ENCODE data around the gene LYZL4. TPM values are rescaled to one million over a fixed set of nuclear protein-coding genes. Genes with fewer than 3 reads are reported as not detected.

Gene LYZL4
- total RNA-seq, result not detected in 2 replicates

GRCh38 chr3:42410370-42411131, at the start of gene LYZL4:
LYZL4 (minus strand) TSS chr3:42410610; CDS start chr3:42407251, 3,359 bp downstream.
- H3K9me3 Mint-ChIP-seq, result no peaks in the 10 kb centered on the region
- H3K27me3 Mint-ChIP-seq (ENCODE audit: low read depth), result peaks cover 8% of the 10 kb centered on the region
- no peak for DNase-seq (ENCODE audit: low spot score)
- H3K4me3 Mint-ChIP-seq (ENCODE audit: low read depth), result no peak within 1 kb of the TSS
- H3K27ac Mint-ChIP-seq, result no peak within 1 kb of the TSS
- no peaks in the 10 kb centered on the region for H3K4me1 Mint-ChIP-seq (ENCODE audit: low read depth)
- no peaks in the 10 kb centered on the region for H3K36me3 Mint-ChIP-seq (ENCODE audit: low read depth)
- intact Hi-C loops (cut with micrococcal nuclease), result no loop called here

GRCh38 chr3:42459151-42459550, 48.7 kb upstream of the LYZL4 start:
- no peaks in the 10 kb centered on the region for H3K9me3 Mint-ChIP-seq
- H3K4me3 Mint-ChIP-seq (ENCODE audit: low read depth), result no peak overlapping the region
- DNase-seq (ENCODE audit: low spot score), result no peak
- intact Hi-C loops (cut with micrococcal nuclease), result no loop called here
- no peak overlapping the region for H3K27ac Mint-ChIP-seq
- H3K4me1 Mint-ChIP-seq (ENCODE audit: low read depth), result no peaks in the 10 kb centered on the region
- peaks cover 4% of the 10 kb centered on the region for H3K27me3 Mint-ChIP-seq (ENCODE audit: low read depth)
- no peaks in the 10 kb centered on the region for H3K36me3 Mint-ChIP-seq (ENCODE audit: low read depth)

- Mint-ChIP-seq H3K9me3 (no peaks in the 10 kb centered on the region), H3K27me3 (ENCODE audit: low read depth) (peaks cover 4% of the 10 kb centered on the region), H3K27ac (no peak overlapping the region), H3K36me3 (ENCODE audit: low read depth) (no peaks in the 10 kb centered on the region), H3K4me1 (ENCODE audit: low read depth) (no peaks in the 10 kb centered on the region), H3K4me3 (ENCODE audit: low read depth) (no peak overlapping the region)
- intact Hi-C loops (cut with micrococcal nuclease), result no loop called here
- no peak for DNase-seq (ENCODE audit: low spot score)
Measured at GRCh38 chr3:42456211-42456610, 45.8 kb upstream of the LYZL4 start.

GRCh38 chr3:42451546-42452230, 41.3 kb upstream of the LYZL4 start:
- Mint-ChIP-seq H3K27ac (no peak overlapping the region), H3K4me3 (ENCODE audit: low read depth) (no peak overlapping the region), H3K9me3 (no peaks in the 10 kb centered on the region), H3K27me3 (ENCODE audit: low read depth) (peaks cover 5% of the 10 kb centered on the region), H3K36me3 (ENCODE audit: low read depth) (no peaks in the 10 kb centered on the region), H3K4me1 (ENCODE audit: low read depth) (no peaks in the 10 kb centered on the region)
- intact Hi-C loops (cut with micrococcal nuclease), result no loop called here
- DNase-seq (ENCODE audit: low spot score), result no peak

GRCh38 chr3:42451116-42451515, 40.7 kb upstream of the LYZL4 start:
- no peaks in the 10 kb centered on the region for H3K9me3 Mint-ChIP-seq
- no peak overlapping the region for H3K27ac Mint-ChIP-seq
- intact Hi-C loops (cut with micrococcal nuclease), result no loop called here
- H3K4me3 Mint-ChIP-seq (ENCODE audit: low read depth), result no peak overlapping the region
- no peaks in the 10 kb centered on the region for H3K4me1 Mint-ChIP-seq (ENCODE audit: low read depth)
- H3K27me3 Mint-ChIP-seq (ENCODE audit: low read depth), result peaks cover 3% of the 10 kb centered on the region
- no peaks in the 10 kb centered on the region for H3K36me3 Mint-ChIP-seq (ENCODE audit: low read depth)
- DNase-seq (ENCODE audit: low spot score), result no peak

- no peaks in the 10 kb centered on the region for H3K4me1 Mint-ChIP-seq (ENCODE audit: low read depth)
- no peaks in the 10 kb centered on the region for H3K36me3 Mint-ChIP-seq (ENCODE audit: low read depth)
- no peak overlapping the region for H3K4me3 Mint-ChIP-seq (ENCODE audit: low read depth)
Measured at GRCh38 chr3:42450567-42450966, 40.2 kb upstream of the LYZL4 start.

GRCh38 chr3:42447481-42447880, 37.1 kb upstream of the LYZL4 start:
- intact Hi-C loops (cut with micrococcal nuclease), result loop anchor here (10.0 kb wide), 1 partner anchor 553 kb away; no protein-coding TSS in a partner anchor
- no peaks in the 10 kb centered on the region for H3K36me3 Mint-ChIP-seq (ENCODE audit: low read depth)
- H3K27ac Mint-ChIP-seq, result no peak overlapping the region
- no peak overlapping the region for H3K4me3 Mint-ChIP-seq (ENCODE audit: low read depth)
- no peaks in the 10 kb centered on the region for H3K9me3 Mint-ChIP-seq
- peaks cover 2% of the 10 kb centered on the region for H3K27me3 Mint-ChIP-seq (ENCODE audit: low read depth)
- no peaks in the 10 kb centered on the region for H3K4me1 Mint-ChIP-seq (ENCODE audit: low read depth)
- DNase-seq (ENCODE audit: low spot score), result no peak

More at GRCh38 chr3:42450567-42450966, 40.2 kb upstream of the LYZL4 start:
- intact Hi-C loops (cut with micrococcal nuclease), result no loop called here
- Mint-ChIP-seq H3K27me3 (ENCODE audit: low read depth) (peaks cover 2% of the 10 kb centered on the region), H3K9me3 (no peaks in the 10 kb centered on the region), H3K27ac (no peak overlapping the region)
- DNase-seq (ENCODE audit: low spot score), result no peak

- Mint-ChIP-seq H3K27me3 (ENCODE audit: low read depth) (peaks cover 2% of the 10 kb centered on the region), H3K9me3 (no peaks in the 10 kb centered on the region)
Measured at GRCh38 chr3:42446111-42447050, 36.0 kb upstream of the LYZL4 start.

GRCh38 chr3:42443819-42444436, 33.5 kb upstream of the LYZL4 start:
- intact Hi-C loops (cut with micrococcal nuclease), result loop anchor here (1.0 to 10.0 kb wide), 3 partner anchors 197 to 549 kb away; no protein-coding TSS in a partner anchor
- peaks cover 2% of the 10 kb centered on the region for H3K27me3 Mint-ChIP-seq (ENCODE audit: low read depth)

More at GRCh38 chr3:42446111-42447050, 36.0 kb upstream of the LYZL4 start:
- H3K4me3 Mint-ChIP-seq (ENCODE audit: low read depth), result no peak overlapping the region
- intact Hi-C loops (cut with micrococcal nuclease), result loop anchor here (10.0 kb wide), 1 partner anchor 552 kb away; no protein-coding TSS in a partner anchor
- no peak for DNase-seq (ENCODE audit: low spot score)
- no peak overlapping the region for H3K27ac Mint-ChIP-seq
- no peaks in the 10 kb centered on the region for H3K36me3 Mint-ChIP-seq (ENCODE audit: low read depth)
- H3K4me1 Mint-ChIP-seq (ENCODE audit: low read depth), result no peaks in the 10 kb centered on the region

GRCh38 chr3:42443292-42443691, 32.9 kb upstream of the LYZL4 start:
- Mint-ChIP-seq H3K27ac (no peak overlapping the region), H3K4me1 (ENCODE audit: low read depth) (no peaks in the 10 kb centered on the region), H3K4me3 (ENCODE audit: low read depth) (no peak overlapping the region), H3K27me3 (ENCODE audit: low read depth) (peaks cover under 1% of the 10 kb centered on the region), H3K9me3 (no peaks in the 10 kb centered on the region), H3K36me3 (ENCODE audit: low read depth) (no peaks in the 10 kb centered on the region)
- DNase-seq (ENCODE audit: low spot score), result no peak
- intact Hi-C loops (cut with micrococcal nuclease), result loop anchor here (1.0 to 10.0 kb wide), 3 partner anchors 196 to 548 kb away; no protein-coding TSS in a partner anchor

More at GRCh38 chr3:42443819-42444436, 33.5 kb upstream of the LYZL4 start:
- H3K4me3 Mint-ChIP-seq (ENCODE audit: low read depth), result no peak overlapping the region
- no peaks in the 10 kb centered on the region for H3K9me3 Mint-ChIP-seq
- no peaks in the 10 kb centered on the region for H3K4me1 Mint-ChIP-seq (ENCODE audit: low read depth)
- DNase-seq (ENCODE audit: low spot score), result peak; percentile 52
- no peaks in the 10 kb centered on the region for H3K36me3 Mint-ChIP-seq (ENCODE audit: low read depth)
- no peak overlapping the region for H3K27ac Mint-ChIP-seq

- Mint-ChIP-seq H3K9me3 (no peaks in the 10 kb centered on the region), H3K4me1 (ENCODE audit: low read depth) (no peaks in the 10 kb centered on the region), H3K36me3 (ENCODE audit: low read depth) (no peaks in the 10 kb centered on the region), H3K27me3 (ENCODE audit: low read depth) (no peaks in the 10 kb centered on the region), H3K27ac (no peak overlapping the region), H3K4me3 (ENCODE audit: low read depth) (no peak overlapping the region)
- no peak for DNase-seq (ENCODE audit: low spot score)
- intact Hi-C loops (cut with micrococcal nuclease), result loop anchor here (1.0 to 10.0 kb wide), 3 partner anchors 195 to 548 kb away; no protein-coding TSS in a partner anchor
Measured at GRCh38 chr3:42442640-42443039, 32.2 kb upstream of the LYZL4 start.

- Mint-ChIP-seq H3K27me3 (ENCODE audit: low read depth) (no peaks in the 10 kb centered on the region), H3K9me3 (no peaks in the 10 kb centered on the region), H3K4me1 (ENCODE audit: low read depth) (no peaks in the 10 kb centered on the region), H3K27ac (no peak overlapping the region), H3K4me3 (ENCODE audit: low read depth) (no peak overlapping the region), H3K36me3 (ENCODE audit: low read depth) (no peaks in the 10 kb centered on the region)
- intact Hi-C loops (cut with micrococcal nuclease), result loop anchor here (5.0 to 10.0 kb wide), 2 partner anchors 209 to 547 kb away; no protein-coding TSS in a partner anchor
- DNase-seq (ENCODE audit: low spot score), result no peak
Measured at GRCh38 chr3:42441791-42442190, 31.4 kb upstream of the LYZL4 start.

All from activated T-helper 2 cell treated with anti-CD3 and anti-CD28 coated beads, Interferon-gamma antibody, Interleukin-2, Interleukin-4, amounts not matched to agents 10 μg/mL and 5 μg/mL and 100 μg/mL, durations not matched to agents 14 hours and 24 hours and 36 hours (primary cell).